ENCODE measurements around the gene NPHP4.

Gene NPHP4

DNA sequence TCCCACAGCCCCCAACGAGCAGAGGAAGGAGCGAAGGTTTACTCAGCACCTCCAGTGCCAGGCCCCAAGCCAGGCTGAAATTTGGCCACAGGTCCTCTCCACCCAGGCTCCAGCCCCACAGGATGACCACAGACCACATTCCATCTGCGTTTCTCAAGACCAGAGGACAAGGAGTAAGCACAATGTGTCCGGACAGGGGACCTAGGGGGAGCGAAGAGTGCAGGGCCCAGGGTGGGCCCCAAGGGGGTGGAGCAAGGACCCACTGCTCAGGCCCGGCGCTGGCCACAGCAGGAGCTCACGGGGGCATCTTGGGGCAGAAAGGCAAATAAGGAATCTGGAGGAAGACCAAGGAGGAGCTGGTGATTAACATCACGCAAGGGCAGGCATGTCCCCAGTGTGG lies 100.5 kb downstream of the NPHP4 start:
- DNase-seq (ENCODE audit: low read depth), result peak; percentile 25

DNA sequence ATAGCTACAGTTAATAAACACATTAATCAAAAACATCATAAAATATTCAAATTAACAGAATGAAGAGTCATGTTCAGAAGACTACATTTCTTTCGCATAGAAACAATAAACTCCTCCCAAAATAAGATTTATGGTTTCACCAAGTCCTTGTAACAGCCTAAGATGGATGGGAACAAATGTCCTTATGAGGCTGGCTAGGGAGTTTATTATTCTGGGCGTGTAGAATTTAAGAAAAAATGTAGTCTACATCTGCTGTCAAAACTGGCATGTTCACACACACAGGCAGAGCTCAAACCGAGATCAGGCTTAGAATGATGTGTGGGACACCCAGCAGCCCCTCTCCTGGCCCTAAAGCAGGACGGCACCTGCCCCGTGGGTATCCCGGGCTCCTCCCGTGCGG lies 101.1 kb downstream of the NPHP4 start:
- no peak for DNase-seq (ENCODE audit: low read depth)

DNA sequence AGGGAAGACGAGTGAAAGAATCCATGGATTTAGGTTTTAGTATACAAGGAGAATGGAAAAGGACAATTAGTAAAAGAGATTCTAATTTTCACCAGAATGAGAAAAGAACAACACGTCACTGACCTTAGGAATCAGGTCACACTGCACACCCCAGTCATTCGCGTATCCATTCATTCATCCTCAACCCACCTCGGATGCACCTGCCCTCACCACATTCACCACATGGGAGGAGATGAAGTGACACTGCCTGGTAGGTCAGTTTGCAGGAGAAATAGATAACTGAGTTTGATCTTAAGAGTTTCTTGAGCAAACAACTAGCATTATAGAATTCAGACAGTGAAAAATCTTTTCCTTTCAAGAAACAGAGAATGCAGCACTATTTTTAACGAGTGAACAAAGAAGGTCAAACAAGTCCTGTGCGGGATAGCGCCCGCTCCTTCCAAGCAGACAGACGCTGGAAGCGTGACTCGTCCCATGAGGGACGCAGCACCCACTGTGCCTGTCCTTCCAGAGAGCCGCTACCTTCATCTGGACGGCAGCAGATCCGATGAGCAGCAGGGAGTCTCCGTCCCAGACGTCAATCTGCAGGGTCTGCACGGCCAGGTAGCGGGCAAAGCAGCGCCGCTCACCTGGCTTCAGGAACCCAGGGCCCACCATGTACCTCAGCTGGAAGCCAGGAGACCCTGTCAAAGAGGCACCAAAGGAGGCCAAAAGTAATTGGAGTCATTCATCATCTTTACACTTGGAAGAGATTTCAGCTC lies 101.7 kb downstream of the NPHP4 start:
- DNase-seq (ENCODE audit: low read depth), result no peak

GRCh38 chr1:5889901-5890300 lies 102.3 kb downstream of the NPHP4 start:
- no peak for DNase-seq (ENCODE audit: low read depth)

DNA sequence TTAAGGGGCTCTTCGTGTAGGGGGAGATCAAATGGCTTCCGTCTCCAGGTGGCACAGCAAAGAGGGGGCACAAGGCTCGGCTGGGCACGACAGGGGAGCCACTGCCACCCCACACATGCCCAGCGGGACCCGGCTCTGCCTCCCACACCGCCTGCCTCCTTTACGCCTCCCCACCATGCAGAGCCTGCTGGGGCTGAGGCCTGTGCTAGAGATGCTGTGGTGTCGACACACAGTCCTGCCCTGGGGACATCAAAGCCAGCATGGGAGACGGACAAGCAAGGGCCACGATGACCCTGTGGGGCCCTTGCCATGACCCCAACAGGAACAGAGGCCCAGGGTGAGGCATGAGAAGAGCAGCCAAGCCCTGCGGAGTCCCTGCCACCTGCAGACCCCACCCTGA lies 102.8 kb downstream of the NPHP4 start:
- no peak for DNase-seq (ENCODE audit: low read depth)

- no peak for DNase-seq (ENCODE audit: low read depth)
Observed at GRCh38 chr1:5888606-5889211, 103.5 kb downstream of the NPHP4 start.

DNA sequence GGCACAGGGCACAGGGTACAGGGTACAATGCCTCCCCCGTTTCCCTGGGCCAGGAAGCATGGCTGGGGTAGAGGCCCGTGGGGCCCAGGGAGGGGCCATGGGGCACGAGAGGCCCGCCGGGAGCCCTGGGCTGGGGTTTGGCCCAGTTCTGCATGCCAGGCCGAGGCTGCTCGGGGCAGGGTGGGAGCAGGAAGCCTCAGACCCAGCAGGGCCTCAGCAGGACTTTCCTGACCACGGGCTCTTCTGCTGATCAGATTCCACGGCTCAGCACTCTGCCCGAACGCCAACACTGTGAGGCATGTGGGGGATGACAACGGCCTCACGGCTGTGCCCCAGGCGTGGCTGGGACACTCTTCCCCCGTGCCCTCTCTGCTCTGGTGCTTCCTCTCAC lies 104.3 kb downstream of the NPHP4 start:
- DNase-seq (ENCODE audit: low read depth), result no peak

GRCh38 chr1:5887349-5887970 lies 104.8 kb downstream of the NPHP4 start:
- DNase-seq (ENCODE audit: low read depth), result no peak

DNA sequence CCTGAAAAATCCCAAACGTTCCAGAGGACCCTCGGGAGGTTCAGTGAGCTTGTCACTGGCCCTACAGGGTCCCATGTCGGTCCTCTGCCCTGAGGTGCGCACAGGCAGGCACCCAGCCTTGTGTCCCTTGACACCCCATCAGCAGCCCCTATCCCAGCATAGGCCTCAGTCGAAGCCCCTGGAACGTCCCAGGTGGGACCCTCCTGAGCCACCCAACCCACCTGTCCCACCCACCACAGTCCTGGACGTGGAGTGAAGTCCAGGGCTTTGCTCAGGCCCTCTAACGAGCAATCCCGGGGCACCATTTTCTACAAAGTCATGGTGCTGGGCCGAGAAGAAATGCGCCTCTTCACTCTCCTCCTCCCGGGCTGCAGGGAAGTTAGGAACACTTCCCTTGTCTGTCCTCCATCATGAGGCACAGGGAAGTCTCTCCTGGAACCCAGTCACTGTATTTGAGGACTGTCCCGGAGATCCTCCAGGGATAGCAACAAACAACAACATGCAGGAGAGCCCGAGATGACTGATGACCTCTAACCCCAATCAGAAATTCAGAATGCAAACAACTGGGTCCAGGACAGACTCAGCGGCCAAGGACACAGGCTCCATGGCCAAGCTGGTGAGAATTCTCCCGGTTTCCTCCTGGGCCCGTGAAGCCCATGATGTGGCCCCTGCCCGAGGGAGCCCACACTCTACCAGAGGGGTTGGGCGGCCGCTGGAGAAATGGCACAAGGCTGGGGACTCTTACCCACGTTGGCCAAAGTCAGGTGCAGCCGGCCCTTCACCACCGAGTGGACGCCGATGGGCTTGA lies 105.5 kb downstream of the NPHP4 start:
- no peak for DNase-seq (ENCODE audit: low read depth)

- no peak for DNase-seq (ENCODE audit: low read depth)
Observed at GRCh38 chr1:5886140-5886483, 106.1 kb downstream of the NPHP4 start.

DNA sequence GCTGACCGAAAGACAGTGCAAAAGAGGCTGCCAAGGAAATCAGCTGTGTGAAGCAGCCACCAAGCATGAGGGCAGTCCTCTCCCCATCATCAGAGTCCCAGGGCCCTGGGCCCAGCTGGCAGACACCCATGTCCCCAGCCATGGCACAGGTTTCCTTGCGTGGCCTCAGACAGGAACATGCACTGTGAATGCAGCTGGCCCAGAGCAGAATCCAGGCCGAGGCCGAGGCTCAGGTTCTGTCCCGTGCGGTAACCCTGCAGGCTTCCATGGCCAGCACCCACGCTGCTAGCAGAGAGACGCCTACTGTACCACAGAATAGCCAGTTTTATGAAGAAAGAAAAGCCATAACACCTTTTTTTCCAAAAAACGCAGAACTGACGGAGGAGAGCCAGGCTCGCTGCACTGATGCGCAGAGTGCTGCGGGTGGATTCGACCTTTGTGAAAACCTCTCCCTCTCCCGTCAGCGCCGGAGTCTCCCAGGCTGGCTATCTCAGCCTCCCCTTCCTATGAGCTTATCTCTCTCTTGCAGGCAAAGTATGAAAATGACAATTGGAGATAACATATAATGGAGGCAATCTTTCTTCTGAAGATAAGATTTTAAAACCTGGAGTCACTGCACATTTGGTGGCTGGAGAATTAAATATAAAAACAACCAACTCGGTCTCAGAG lies 106.6 kb downstream of the NPHP4 start:
- DNase-seq (ENCODE audit: low read depth), result no peak

DNA sequence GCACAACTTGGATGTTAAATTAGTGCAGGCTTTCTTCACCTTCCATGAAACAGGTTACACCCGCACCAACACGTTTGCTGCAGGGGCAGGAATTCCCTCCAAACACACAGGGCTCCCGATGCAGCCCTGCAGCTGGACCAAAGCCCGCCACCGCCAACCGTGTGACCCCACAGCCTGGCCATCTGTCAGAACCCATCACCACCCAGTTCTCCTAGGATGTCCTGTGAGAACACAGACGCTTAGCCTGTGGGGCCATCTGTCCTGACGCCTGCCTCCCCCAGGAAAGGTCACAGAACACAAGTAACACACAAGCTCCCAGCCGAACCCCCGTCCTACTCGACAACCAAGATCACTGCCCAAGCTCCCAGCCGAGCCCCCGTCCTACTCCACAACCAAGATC lies 108.1 kb downstream of the NPHP4 start:
- DNase-seq (ENCODE audit: low read depth), result no peak

- DNase-seq (ENCODE audit: low read depth), result no peak
Observed at GRCh38 chr1:5883129-5884048, 108.8 kb downstream of the NPHP4 start.

- no peak for DNase-seq (ENCODE audit: low read depth)
Observed at GRCh38 chr1:5882367-5883128, 109.7 kb downstream of the NPHP4 start.

- no peak for DNase-seq (ENCODE audit: low read depth)
Observed at GRCh38 chr1:5881526-5882222, 110.6 kb downstream of the NPHP4 start.

GRCh38 chr1:5880630-5881405 lies 111.4 kb downstream of the NPHP4 start:
- DNase-seq (ENCODE audit: low read depth), result no peak

DNA sequence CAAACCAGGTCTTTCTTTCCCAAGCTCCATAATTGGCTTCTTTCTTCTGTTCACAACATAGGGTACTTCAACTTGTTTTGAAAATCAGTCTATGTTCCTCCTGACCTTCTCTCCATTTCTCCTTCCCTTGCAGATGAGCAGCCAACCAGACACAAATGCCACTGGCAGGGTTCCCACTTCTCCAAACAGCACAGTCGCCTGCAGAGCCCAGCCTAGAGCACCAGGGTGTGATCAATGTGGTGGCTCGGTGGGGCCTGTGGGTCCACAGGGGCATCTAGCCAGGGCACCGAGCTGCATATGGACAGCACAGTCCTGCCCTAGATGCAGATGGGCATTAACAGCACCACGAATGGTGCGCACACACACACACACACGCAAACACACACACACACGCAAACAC lies 112.8 kb downstream of the NPHP4 start:
- DNase-seq (ENCODE audit: low read depth), result no peak

GRCh38 chr1:5878971-5879370 lies 113.3 kb downstream of the NPHP4 start:
- DNase-seq (ENCODE audit: low read depth), result no peak

All from GM04503 (cell line).